Activated CD8-positive, alpha-beta T cell treated with anti-CD3 and anti-CD28 coated beads for 36 hours (primary cell): ENCODE results near the gene KDM4D. TPM values are rescaled to one million over a fixed set of nuclear protein-coding genes. Genes with fewer than 3 reads are reported as not detected.

Experiments used
- ATAC-seq: fragments of 200-7000 bp; cut with Tn5 transposase; one replicate; pipeline ENCODE4 v1.10.0; 2021; ENCODE audit warnings: mild to moderate bottlenecking, moderate library complexity
- CTCF ChIA-PET: fragments of 350-600 bp; sonication (Branson Sonifier 250); formaldehyde crosslinking; loops from one replicate; lab custom pipeline; 2021; ENCODE audit warnings: antibody characterized with exemption; lab: Charles Lee
- POLR2A ChIA-PET: fragments of 350-600 bp; sonication (Branson Sonifier 250); formaldehyde crosslinking; loops from one replicate; lab custom pipeline; 2021; ENCODE audit warnings: antibody characterized with exemption; lab: Charles Lee
- DNase-seq: peaks from one replicate; pipeline ENCODE4 v3.0.0-alpha.2; 2020
- H3K27ac Mint-ChIP-seq: one replicate; pipeline ENCODE4 v1.8.0; 2021; ENCODE audit warnings: mild to moderate bottlenecking, mixed read lengths
- H3K27me3 Mint-ChIP-seq: one replicate; pipeline ENCODE4 v1.8.0; 2021; ENCODE audit warnings: mixed read lengths
- H3K36me3 Mint-ChIP-seq: one replicate; pipeline ENCODE4 v1.8.0; 2021; ENCODE audit warnings: low read depth, mixed read lengths
- H3K4me1 Mint-ChIP-seq: one replicate; pipeline ENCODE4 v1.8.0; 2021; ENCODE audit warnings: low read depth, mixed read lengths
- H3K4me3 Mint-ChIP-seq: one replicate; pipeline ENCODE4 v1.8.0; 2021; ENCODE audit warnings: mild to moderate bottlenecking, moderate library complexity, mixed read lengths
- H3K9me3 Mint-ChIP-seq: one replicate; pipeline ENCODE4 v1.8.0; 2021; ENCODE audit warnings: mixed read lengths
- intact Hi-C: fragments of 100-400 bp; cut with micrococcal nuclease; formaldehyde crosslinking; loops from one replicate; pipeline ENCODE4 v1.10.0; 2022
- total RNA-seq, 2 experiments: library from RNA; stranded (reverse); gene quantifications; one replicate each; pipeline ENCODE4 v1.2.3, GENCODE V29; 2021
- TF ChIP-seq, protein P1 (sequence below): fragments of 200-600 bp; IDR thresholded peaks from one replicate; pipeline ENCODE4 v1.8.0; 2022; ENCODE audit warnings: antibody characterized with exemption, mild to moderate bottlenecking

Gene KDM4D
- total RNA-seq, 2 experiments from 2014 or later, result 1.1 to 1.6 TPM

DNA sequence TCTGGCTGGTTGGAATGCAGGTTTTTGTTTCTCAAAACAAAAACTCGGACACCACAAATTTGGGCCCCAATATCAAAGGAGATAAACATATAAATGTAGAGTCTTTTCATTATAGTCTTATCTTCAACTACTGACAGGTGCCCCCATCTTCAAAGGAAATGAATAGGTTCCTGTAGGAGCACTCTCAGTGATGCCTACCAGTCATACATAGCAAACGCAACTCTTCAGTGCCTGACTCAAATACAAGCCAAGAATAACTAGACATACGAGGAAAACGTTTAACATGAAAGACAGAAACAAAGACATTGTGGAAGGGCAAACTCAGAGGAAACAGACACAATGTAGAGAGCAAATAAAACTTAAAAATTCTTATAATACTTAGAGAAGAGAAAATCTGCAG lies 13.9 kb downstream of the KDM4D start:
- ChIA-PET CTCF (no interaction called here), POLR2A (no interaction called here)
- no peaks in the 10 kb centered on the region for H3K36me3 Mint-ChIP-seq
- H3K27ac Mint-ChIP-seq, result no peak overlapping the region
- H3K9me3 Mint-ChIP-seq, result no peaks in the 10 kb centered on the region
- H3K4me3 Mint-ChIP-seq, result no peak overlapping the region
- peaks cover 17% of the 10 kb centered on the region for H3K27me3 Mint-ChIP-seq
- no peak for DNase-seq
- no peak for ATAC-seq
- intact Hi-C loops, result no loop called here
- TF ChIP-seq, protein P1, sequence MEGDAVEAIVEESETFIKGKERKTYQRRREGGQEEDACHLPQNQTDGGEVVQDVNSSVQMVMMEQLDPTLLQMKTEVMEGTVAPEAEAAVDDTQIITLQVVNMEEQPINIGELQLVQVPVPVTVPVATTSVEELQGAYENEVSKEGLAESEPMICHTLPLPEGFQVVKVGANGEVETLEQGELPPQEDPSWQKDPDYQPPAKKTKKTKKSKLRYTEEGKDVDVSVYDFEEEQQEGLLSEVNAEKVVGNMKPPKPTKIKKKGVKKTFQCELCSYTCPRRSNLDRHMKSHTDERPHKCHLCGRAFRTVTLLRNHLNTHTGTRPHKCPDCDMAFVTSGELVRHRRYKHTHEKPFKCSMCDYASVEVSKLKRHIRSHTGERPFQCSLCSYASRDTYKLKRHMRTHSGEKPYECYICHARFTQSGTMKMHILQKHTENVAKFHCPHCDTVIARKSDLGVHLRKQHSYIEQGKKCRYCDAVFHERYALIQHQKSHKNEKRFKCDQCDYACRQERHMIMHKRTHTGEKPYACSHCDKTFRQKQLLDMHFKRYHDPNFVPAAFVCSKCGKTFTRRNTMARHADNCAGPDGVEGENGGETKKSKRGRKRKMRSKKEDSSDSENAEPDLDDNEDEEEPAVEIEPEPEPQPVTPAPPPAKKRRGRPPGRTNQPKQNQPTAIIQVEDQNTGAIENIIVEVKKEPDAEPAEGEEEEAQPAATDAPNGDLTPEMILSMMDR, result no peak
- H3K4me1 Mint-ChIP-seq, result no peaks in the 10 kb centered on the region

- Mint-ChIP-seq H3K36me3 (no peaks in the 10 kb centered on the region), H3K27ac (no peak overlapping the region), H3K4me3 (no peak overlapping the region), H3K27me3 (peaks cover 17% of the 10 kb centered on the region), H3K4me1 (no peaks in the 10 kb centered on the region), H3K9me3 (no peaks in the 10 kb centered on the region)
- ChIA-PET CTCF (no interaction called here), POLR2A (interaction anchor here (0.7 kb wide), 1 partner anchor 15 kb away, joined by 3 read pairs; the partner anchor contains the start of genes CWC15 and KDM4D)
- DNase-seq, result no peak
- TF ChIP-seq, protein P1, result no peak
- ATAC-seq, result no peak
- intact Hi-C loops, result no loop called here
Measured at GRCh38 chr11:94988748-94989147, 15.2 kb downstream of the KDM4D start.

DNA sequence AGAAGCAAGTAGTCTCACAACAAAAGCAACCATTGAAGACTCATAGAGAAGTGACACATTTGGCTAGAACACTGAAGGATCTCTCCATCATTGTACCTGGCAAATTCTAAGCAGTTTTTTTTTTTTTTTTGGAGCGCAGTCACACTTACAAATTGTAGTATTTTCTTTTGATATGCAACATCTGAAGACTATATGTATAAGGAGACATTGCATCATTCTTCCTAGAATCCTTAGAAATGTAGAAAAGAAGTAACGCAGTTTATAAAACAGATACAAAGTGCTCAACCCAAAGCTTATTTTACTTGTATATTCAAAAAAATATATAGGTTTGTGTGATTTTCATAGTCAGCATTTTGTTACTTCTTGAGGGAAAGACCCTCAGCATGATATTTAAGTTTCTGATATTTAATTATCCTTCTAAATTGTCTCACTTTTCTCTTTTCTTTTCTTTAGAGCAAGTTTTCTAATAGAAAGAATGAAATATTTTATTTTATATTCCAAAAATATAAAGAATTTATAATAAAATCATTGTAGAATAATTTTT lies 20.0 kb downstream of the KDM4D start:
- H3K4me1 Mint-ChIP-seq, result no peaks in the 10 kb centered on the region
- TF ChIP-seq, protein P1, result no peak
- CTCF ChIA-PET, result no interaction called here

GRCh38 chr11:94997437-94997836 lies 23.9 kb downstream of the KDM4D start:
- Mint-ChIP-seq H3K9me3 (no peaks in the 10 kb centered on the region), H3K4me3 (no peak overlapping the region), H3K27me3 (no peaks in the 10 kb centered on the region), H3K36me3 (no peaks in the 10 kb centered on the region), H3K4me1 (no peaks in the 10 kb centered on the region), H3K27ac (no peak overlapping the region)
- ATAC-seq (no peak), DNase-seq (no peak)
- TF ChIP-seq, protein P1, result no peak
- POLR2A ChIA-PET, result interaction anchor here (0.5 kb wide), 1 partner anchor 71 kb away, joined by 3 read pairs; no protein-coding TSS in a partner anchor
- CTCF ChIA-PET, result no interaction called here
- intact Hi-C loops, result no loop called here

More for the DNA sequence above, 20.0 kb downstream of the KDM4D start:
- ATAC-seq (no peak), DNase-seq (no peak)
- Mint-ChIP-seq H3K27ac (no peak overlapping the region), H3K4me3 (no peak overlapping the region), H3K9me3 (no peaks in the 10 kb centered on the region), H3K36me3 (no peaks in the 10 kb centered on the region), H3K27me3 (peaks cover 10% of the 10 kb centered on the region)
- POLR2A ChIA-PET, result no interaction called here
- intact Hi-C loops, result no loop called here

DNA sequence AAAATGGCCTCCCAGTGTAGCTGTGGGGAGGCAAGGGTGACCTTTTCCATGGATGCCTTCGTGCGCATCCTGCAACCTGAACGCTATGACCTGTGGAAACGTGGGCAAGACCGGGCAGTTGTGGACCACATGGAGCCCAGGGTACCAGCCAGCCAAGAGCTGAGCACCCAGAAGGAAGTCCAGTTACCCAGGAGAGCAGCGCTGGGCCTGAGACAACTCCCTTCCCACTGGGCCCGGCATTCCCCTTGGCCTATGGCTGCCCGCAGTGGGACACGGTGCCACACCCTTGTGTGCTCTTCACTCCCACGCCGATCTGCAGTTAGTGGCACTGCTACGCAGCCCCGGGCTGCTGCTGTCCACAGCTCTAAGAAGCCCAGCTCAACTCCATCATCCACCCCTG lies 24.8 kb downstream of the KDM4D start:
- TF ChIP-seq, protein P1, result no peak
- no peak overlapping the region for H3K4me3 Mint-ChIP-seq
- no peak for ATAC-seq
- H3K27me3 Mint-ChIP-seq, result no peaks in the 10 kb centered on the region
- H3K36me3 Mint-ChIP-seq, result no peaks in the 10 kb centered on the region
- no peak for DNase-seq
- ChIA-PET CTCF (interaction anchor here (1.5 kb wide), 1 partner anchor 88 kb away, joined by 3 read pairs; no protein-coding TSS in a partner anchor), POLR2A (interaction anchor here (0.5 kb wide), 1 partner anchor 385 kb away, joined by 3 read pairs; no protein-coding TSS in a partner anchor)
- intact Hi-C loops, result no loop called here
- H3K27ac Mint-ChIP-seq, result no peak overlapping the region
- H3K4me1 Mint-ChIP-seq, result no peaks in the 10 kb centered on the region
- H3K9me3 Mint-ChIP-seq, result no peaks in the 10 kb centered on the region
